Measurements from ENCODE around the gene ALDH1L1.

DNA sequence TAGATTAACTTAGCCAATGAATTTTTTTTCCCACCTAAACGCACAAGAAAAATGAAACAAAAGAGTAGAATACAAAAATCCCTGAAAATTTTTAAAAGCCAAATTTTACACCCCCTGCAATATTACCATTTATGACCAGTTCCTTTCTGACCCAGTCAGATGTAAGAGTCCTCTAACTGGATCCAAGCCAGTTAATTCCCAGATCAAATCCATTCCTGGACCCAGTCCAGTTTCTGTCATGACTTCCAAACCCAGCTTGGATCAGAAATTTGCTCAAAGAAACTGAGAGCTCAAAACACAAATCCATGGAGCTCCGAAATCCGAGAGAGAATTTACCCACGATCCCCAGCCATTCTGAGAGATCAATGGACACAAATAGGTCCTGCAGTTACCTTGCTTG, 17.0 kb upstream of the ALDH1L1 start:
- TF ChIP-seq POLR2A (IDR thresholded peaks at IDR 0.05; ENCODE audit: low read length) (no peak), GATA1 (IDR thresholded peaks at IDR 0.05; ENCODE audit: low read depth, low read length) (no peak)

All from erythroblast (primary cell).